Activated CD4-positive, alpha-beta T cell treated with anti-CD3 and anti-CD28 coated beads for 4 hours (primary cell): Measurements from ENCODE around the gene LBX2.
A peak's percentile ranks its signal among the peaks of the same experiment; 100 is the strongest.
"Not testable (repeated sequence)": the region's sequence is repeated elsewhere in the genome, so short reads cannot be mapped to it uniquely, and the experiment has no call there.

Experiments used
- DNase-seq, 2 donors: peaks; one replicate each; pipeline ENCODE4 v3.0.0-alpha.2; 2020

Gene LBX2

DNA sequence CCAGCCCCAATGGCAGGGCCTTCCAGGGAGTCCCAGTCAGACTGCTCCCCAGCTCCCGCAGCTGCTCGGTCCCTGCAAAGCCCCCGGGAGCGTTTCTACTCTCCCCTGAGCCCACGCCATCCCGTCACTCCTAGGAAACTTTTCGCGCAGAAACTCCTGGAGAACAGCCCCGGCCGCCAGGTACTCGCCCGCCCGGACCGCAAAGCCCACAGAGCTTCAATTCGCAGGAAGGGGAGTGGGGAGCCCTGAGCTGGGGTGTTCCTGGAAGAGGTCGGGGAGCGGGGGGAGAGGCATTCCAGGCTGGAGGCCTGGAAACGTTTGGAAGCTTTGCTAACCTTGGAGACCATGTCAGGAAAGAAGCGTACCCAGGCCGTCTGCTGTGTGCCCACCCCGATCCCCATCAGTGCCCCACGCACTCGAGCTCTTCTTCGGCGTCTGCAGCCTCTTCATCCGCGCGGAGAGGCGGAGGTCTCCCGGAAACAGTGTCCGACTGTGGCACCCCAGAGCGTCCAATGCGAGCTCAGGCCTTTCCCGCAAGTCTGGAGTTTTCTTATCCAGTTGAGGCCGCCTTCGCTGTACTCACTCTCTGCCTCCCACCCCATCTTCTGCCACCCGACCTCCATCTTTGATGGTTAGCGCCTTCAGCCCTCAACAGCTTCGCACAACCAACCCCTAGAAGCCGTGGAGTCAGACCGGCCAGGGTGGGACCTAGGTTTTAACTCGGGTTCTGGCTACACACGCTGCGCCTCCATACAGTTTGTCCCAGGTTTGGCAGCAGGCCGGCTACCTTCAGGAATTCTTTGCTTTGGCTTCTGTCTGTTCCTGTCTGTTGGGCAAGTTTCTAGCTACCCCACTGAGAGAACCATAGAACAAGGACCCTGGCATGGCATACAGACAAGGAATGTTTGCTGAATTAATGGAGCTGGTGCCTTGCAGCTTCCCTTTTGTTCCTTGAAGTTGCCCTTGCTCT lies 4.4 kb upstream of the LBX2 start:
- no peak for DNase-seq

DNA sequence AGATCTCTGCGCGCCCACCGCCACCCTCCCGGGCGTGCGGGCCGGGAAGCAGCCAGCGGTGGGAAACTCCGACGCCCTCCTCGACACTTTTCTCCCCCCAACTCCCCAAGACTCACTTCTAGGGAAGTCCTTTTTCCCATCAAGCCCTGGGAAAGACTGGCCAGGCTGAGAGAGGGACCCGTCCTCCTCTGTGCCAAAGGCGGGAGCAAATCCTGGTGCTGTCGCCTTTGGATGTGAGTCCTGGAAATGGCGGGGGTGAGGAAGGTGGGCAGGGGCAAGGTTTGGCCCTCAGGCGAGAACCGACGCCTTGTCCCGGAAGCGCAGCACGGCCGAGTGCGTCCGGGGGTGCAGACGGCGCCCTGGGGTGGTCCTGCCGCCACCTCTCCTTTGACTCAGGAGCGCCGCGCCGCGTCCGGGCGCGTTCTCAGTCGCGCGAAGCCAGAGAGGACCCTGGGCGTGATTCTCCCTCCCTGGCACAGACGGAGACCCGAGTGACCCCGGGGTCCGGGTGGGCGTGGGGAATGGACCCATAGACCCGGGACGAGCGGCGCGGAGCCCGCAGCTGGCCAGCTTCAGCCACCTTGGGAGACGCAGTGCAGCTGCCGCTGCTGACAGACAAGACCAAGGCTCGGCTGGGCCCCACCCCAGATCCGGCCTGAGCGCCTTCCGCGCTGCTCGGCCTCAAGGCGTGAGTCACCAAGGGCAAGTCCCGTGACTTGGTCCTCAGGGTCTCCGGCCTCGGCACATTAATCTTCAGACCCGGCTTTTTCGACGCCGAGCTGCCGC lies 3.5 kb upstream of the LBX2 start:
- peak in 1 of 2 donors; percentile 27 for DNase-seq

DNA sequence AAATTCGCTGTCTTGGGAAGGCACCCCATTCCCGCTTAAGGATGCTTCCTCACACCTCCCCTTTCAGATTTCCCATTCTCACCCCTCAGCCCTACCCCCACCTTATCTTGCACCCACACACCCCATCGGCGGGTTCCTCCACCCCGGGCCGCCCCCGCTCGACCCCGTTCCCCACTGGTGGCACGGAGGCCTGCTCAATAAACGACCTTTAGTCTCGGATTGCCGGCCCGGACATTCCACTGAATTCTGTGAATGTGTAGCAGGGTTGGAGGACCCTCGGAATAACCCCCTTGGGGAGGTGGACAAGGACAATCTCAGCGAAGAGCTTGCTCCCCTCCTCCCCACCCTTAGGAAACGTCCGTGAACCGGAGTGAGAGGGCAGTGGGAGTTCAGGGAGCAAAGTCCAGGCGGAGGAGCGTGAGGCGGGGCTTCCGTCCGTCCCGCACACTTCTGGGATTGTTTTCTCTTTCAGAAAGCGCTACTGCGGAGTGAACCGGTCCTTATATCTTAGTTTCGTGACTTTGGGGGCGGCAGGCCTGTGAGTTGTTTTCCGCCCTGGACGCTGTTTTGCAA lies 2.8 kb upstream of the LBX2 start:
- DNase-seq = no peak

DNA sequence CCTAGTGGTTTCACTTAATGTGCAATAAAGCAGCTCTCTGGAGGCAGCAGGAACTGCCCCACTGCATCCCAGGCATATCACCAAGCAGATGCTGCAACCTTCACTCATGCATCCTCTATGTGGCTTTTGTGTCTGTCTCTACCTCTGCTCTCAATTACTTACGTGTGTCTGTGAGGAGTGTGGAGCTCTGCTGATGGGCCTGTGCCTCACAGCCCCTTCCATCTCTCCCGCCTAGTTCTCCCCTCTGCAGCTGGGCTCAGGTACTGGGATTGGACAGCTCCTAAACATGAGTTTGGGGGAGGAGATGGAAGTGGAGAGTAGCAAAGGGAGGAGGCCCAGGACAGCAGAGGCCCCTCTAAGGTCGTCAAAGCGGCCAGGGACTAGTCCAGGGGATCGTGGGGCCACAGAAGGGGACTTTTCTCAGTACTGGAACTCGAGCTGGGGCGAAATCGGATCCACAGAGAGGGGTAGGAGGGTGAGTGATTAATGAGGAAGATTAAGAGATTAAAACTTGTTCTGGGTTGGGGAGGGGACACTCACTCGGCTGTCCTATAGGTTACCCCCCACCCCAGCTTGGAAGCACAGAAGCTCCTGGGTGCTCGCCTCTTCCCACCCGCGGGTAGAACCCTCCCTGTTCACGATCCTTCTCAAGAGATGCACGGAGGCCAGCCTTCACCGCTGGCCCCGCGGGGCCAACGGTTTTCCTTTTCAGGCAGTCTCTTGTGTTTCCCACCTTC lies 2.1 kb upstream of the LBX2 start:
- DNase-seq = no peak

DNA sequence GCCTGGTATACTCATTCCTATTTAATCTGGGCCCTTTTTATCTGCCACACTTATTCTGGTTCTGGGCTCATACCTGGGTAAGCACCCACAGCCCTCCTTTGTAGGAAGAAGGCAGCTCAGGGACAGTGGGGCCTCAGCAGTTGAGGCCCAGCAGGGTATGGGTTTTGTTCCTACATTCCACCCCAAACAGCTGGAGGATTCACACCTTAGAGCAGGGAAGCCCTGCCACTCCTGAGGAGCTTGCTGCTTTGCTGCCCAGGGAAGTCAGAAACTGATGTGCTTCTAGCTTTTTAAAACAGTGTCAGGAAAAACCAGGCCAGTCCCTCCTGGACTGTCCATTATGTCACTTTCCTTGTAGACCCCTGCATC lies 1.2 kb upstream of the LBX2 start:
- DNase-seq = no peak

DNA sequence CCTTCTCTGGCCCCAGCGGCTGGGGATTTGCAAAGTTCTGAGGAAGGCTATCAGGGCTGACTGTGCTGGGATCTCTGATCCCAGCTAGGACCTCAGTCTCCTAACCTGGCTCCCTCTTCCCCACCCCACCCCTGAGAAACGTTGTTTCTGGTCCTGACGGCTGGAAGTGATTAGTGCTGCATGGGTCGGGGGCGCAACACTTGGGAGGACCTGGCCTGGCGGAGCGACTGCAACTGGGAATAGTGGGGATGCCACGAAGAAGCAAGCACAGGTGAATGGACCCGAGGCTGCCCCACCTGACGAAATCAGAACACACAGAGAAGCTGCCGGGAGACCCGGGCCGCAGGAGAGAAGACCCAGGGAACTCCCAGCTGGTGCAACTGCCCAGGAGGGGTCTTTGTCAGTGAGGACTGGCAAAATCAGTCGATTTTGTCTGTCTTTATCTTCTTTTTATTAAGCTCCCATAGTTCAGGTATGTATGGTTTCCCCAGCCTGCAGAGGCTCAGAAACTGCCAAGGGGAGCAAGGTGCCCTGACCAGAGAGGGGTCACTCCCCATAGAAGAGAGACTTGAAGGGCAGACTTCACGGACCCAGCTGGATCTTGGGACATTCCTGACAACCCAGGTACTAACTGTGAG lies 656 bp upstream of the LBX2 start:
- DNase-seq = no peak

DNA sequence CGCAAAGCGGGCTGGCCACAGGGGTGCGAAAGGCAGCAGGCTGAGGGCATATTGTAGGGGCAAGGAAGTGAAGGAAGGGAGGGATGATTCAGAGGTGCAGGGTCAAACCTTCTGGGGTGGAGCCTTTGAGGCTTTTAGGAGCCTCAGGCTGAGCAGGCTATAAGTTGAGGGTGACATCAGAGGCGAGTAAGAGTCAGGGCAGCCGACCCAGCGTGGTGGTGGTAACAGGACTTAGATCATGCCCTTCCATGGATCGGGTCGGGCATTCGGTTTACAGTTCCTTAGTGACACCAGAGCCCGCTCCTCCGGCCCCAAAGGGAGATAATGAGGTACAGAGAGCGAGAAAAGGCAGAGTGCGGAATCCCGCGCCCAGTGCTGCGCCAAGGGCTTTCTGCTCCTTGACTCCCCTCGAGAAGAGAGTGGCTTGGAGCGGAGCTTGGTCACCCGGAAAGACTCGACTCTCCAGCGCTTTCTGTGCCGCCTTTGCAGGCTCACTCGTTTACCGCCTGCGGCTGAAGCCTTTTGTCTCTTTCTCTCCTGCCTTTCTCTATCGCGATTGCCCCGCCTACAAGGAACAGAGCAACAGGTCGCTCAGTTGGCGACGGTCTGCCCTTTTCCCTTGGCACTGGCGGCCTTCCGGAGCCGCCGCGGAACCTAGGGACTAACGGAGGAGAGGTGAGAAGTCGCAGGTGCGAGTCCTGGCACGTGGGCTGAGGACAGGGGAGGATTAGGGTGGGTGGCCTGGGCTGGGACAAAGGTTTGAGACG lies 720 bp downstream of the LBX2 start:
- no peak for DNase-seq

DNA sequence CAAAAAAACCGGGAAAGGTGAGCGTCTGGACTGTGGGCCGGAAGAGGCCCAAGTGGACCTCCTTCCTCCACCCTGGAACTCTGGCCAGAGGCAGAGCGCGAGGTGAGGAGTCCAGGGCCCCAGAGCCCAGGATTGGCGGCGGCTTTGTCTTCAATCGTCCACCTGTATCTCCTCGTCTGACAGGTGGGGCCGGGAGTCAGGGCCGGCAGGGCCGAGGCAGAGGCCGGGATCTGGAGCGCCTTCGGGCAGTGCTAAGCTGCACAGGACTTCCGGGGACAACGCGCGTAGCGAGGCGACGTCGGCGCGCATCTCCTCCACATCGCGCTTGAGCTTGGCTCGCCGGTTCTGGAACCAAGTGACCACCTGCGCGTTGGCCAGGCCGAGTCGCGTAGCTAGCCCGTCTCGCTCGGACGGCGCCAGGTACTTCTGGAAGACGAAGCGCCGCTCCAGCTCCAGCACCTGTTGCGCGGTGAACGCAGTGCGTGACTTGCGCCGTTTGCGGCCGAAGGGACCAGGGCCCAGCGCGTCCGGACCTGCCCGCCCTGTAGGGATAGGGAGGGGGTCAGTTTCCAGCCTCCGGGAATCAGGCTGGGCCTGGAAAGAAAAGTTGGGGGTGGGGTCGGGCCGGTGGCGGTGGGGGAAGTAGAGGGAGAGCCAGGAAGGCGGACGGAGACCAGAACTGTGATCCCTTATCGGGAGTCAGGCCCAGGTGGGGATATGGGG lies 1.5 kb downstream of the LBX2 start:
- DNase-seq = no peak

DNA sequence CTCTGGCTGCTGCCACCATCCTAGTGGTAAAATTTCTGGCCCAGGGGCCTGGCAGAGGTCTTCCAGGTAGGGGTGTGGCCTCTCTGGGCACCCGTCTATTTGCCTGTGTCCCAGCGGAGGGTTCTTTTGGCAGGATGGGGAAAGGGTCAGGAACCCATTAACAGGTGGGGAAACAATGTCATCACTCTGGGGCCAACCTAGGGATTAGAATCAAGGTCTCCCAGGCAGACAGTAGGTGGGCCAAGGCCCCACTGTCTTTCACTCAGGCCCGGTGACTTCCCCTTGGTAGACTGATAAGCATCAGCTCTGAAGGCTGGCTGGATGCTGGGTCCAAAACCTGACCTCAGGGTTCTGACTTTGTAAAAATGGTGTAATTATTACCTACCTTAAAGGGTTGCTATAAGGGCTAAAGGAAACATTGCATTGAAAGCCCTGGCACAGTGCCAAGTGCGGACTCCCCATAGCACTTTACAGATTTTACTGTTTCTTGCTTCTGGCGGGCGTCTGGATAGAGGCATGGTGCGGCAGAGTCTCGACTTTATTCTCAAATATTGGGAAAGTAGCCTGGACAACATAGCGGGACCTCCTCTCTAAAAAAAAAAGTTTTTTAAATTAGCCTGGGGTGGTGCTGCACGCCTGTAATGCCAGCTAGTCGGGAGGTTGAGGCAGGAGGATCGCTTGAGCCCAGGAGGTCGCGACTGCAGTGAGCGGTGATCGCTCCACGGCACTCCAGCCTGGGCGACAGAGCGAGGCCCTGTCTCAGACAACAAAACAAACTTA lies 2.2 kb downstream of the LBX2 start:
- no peak for DNase-seq

DNA sequence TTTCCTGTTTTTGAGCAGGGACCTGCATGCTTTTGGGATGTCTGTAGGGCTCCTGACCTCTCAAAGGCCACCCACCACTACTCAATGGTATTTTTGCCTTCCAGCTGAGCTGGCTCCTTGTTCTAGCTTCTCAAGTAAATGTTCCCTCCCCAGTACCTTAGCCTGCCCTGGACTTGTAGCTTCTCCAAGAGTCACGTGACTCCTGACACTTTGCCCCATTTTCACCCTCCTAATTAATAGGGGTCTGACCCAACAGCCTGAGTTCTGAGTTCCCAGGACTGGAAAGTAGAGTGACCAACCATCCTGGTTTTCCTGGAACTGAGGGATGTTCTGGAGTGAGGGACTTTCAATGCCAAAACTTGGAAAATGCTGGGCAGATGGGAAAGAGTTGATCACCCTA lies 4.0 kb downstream of the LBX2 start:
- no peak for DNase-seq

DNA sequence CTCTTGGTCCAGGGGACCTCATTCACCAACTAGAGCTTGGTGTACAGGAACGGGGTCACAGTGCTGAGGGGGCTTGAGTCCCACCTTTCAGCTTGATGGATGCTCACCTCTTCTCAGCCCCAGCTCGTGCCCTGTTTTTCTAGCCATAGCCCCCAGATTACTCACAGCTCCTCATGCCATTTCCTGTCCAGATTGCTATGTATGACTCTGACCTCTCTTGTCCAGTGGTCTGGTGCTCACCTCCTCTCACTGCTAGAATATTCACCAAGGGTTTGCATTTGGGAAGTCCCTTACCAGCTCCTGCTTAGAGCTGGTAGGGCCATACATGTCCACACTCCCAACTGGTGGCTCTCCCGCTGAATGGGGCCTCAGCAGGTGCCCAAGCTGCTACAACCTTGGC lies 5.9 kb downstream of the LBX2 start:
- no peak for DNase-seq

DNA sequence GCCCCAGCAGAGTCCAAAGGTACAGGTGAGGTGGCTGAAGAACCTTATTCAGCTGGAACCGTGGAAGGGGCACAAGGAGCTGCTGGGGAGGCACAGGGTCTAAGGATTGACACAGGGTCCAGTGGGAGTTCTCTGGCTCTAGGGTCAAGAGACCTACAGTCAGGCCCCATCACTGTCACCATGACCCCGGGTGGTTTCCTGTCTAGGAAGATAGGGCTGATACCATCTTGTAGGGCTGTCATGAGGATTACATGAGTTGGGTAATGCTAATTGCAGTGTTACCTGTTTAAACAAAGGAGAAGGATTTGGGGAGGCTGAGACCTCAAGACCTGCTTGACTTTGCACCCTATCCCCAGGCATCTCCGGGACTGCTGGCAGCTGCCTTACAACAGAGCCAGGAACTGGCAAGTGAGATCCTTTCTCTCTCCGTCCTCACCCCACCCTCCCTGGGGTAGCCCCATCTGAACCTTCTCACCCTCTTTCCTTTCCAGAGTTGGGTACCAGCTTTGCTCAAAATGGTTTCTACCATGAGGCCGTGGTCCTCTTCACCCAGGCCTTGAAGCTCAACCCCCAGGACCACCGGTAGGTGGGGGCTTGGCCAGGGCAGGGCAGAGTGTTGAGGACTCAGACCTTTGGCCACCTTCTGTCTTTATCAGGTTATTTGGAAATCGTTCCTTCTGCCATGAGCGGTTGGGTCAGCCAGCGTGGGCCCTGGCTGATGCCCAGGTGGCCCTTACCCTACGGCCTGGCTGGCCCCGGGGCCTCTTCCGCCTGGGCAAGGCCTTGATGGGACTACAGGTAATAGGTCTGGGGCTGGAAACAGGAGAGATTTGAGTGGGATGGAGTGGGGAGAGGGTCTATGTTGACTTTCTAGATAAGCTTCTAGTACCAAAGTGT lies 7.5 kb downstream of the LBX2 start:
- DNase-seq = no peak

DNA sequence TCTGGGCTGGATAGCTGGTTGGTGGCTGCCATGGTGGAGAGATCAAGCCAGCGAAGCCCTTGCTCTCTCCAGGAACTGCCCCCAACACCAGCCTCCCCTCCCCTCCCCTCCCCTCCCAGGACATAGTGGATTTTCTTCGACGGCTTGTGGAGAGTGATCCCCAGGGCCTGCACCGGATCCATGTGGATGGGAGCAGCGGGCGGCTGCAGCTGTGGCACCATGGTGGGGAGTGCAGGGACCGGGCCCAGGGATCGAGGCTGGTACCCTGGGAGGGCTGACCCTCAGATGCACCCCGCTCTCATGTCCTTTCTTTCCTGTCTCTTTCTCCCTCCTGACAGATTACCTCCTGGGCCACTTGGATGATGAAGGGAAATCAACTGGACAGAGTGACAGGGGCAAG lies 9.5 kb downstream of the LBX2 start:
- no peak for DNase-seq

DNA sequence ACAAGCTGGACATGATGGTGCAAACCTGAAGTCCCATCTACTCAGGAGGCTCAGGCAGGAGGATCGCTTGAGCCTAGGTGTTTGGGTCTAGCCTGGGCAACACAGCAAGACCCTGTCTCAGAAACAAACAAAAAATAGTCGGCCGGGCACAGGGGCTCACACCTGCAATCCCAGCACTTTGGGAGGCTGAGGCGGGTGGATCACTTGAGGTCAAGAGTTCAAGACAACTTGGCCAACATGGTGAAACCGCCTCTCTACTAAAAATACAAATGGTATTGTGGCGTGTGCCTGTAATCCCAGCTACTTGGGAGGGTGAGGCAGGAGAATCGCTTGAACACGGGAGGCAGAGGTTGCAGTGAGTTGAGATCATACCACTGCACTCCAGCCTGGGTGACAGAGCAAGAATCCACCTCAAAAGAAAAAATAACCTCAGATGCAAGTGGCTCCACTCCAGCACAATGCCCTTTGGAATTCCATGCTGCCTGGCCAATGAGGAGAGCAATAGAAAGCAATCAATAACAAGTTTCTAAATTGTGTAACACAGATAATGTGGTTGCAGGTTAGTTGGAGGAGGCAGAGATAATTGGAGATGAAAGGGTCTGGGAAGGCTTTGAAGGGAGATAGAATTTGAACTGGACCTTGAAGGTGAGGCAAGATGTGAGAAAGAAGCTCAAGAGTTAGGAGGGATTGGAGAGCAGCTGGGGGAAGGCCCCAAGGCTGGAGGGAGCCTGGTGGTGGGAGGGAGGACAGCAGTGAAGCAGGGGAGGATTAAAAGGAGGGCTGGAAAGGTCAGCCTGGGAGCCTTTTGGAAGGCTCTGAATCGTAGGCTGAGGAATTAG lies 10.5 kb downstream of the LBX2 start:
- no peak for DNase-seq

DNA sequence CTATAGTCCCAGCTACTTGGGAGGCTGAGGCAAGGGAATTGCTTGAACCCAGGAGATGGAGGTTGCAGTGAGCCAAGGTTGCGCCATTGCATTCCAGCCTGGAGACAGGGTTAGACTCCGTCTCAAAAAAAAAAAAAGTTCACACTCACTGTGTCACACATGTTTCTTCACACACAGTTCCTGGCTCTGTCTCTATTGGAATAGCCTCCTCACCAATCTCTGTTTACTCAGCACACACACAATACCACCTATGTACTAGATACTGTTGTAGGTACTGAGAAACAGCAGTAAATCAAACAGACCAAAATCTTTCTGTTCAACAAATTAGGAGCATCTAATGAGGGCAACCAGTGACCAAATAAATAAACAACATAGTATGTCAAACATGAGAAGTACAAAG lies 13.3 kb downstream of the LBX2 start:
- DNase-seq = no peak

DNA sequence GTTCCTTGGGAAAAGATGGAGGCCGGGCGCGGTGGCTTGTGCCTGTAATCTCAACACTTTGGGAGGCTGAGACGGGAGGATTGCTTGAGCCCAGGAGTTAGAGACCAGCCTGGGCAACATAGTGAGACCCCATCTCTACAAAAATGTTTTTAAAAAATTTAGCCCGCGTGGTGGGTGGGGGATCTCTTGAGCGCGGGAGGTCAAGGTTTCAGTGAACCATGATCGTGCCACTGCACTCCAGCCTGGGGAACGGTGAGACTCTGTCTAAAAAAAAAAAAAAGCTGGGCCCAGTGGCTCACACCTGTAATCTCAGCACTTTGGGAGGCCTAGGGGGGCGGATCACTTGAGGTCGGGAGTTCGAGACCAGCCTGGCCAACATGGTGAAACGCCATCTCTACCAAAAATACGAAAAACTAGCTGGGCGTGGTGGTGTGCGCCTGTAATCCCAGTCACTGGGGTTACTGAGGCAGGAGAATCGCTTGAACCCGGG lies 15.7 kb downstream of the LBX2 start:
- DNase-seq = not testable (repeated sequence)

DNA sequence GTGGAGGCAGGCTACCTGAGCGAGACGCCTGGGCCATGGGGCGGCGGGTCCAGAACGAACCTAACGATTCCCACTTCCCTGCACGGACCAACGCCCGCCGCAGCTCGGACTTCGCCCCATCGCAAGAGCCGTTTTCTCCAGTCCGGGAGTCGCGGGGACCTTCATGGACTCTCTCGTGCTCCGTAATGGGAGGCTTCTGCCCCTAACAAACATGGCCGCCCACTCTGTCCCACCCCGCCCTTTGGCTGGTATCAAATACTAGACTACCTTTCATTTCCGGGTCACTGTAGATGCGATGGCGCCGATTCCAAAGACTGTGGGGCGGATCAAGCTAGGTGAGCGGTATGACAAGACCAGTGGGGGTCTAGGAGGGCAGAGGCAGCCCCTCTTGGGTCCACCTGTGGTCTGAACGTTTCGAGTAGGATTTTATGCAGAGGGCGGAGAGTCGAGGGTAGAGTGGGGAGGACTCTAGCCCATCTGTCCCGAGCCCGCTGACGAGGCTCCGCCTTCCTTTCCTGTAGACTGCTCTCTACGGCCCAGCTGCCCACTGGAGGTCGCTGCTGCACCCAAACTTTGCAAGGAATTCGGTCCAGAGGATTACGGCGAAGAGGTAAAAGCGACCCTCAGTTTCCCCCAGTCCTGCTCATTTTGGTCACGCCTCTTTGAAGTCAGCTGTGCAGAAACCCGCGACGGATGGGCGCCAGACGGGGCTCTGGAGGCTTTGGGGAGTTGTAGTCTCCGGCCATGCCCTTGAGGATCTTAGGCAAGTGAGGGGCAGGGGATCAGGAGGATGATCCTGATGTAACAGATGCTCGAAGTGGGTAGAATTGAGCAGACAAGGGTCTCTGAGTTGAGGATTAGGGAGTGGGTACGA lies 16.4 kb downstream of the LBX2 start, which contains the start of the genes CCDC142 and TTC31:
Gene CCDC142 (minus strand): TSS at position 198 of the 874 bp plus-strand sequence. CDS start 161 bp downstream, at position 37.
Gene TTC31 (plus strand): TSS at position 281 of the 874 bp plus-strand sequence. CDS start 15 bp downstream, at position 296.
- peak; percentile 92 to 94 for DNase-seq
